GM23338 (cell line): ENCODE results near the gene GRIK2. TPM values are rescaled to one million over a fixed set of nuclear protein-coding genes. Genes with fewer than 3 reads are reported as not detected.
A peak's percentile ranks its signal among the peaks of the same experiment; 100 is the strongest.

Source experiments
- ATAC-seq: fragments of 200-7000 bp; cut with Tn5 transposase; 3 replicates; pipeline ENCODE4 v1.9.1; 2020
- DNase-seq: peaks from one replicate; pipeline ENCODE4 v3.0.0-alpha.2; 2015; ENCODE audit warnings: low spot score
- H2AFZ ChIP-seq: fragments of 200-600 bp; sonication (generic); 2 replicates; pipeline ENCODE4 v1.8.0; 2016; ENCODE audit warnings: antibody characterized with exemption, mild to moderate bottlenecking, moderate library complexity
- H3F3A ChIP-seq: fragments of 200-600 bp; sonication (generic); replicated peaks from 2 replicates; pipeline ENCODE4 v1.8.0; 2017; ENCODE audit warnings: antibody characterized with exemption, mixed run types, low read depth
- H3K27ac ChIP-seq: fragments of 200-600 bp; sonication (generic); 2 replicates; pipeline ENCODE4 v1.6.1; 2016; ENCODE audit warnings: low read depth
- H3K27me3 ChIP-seq: fragments of 200-600 bp; sonication (generic); 2 replicates; pipeline ENCODE4 v1.8.0; 2016; ENCODE audit warnings: mild to moderate bottlenecking, mixed run types, moderate library complexity; ENCODE audit not compliant: insufficient read depth
- H3K36me3 ChIP-seq: fragments of 200-600 bp; sonication (generic); 2 replicates; pipeline ENCODE4 v1.8.0; 2016; ENCODE audit warnings: mild to moderate bottlenecking; ENCODE audit not compliant: insufficient read depth
- H3K4me1 ChIP-seq: fragments of 200-600 bp; sonication (generic); 2 replicates; pipeline ENCODE4 v1.8.0; 2016; ENCODE audit warnings: mild to moderate bottlenecking, moderate library complexity; ENCODE audit not compliant: insufficient read depth
- H3K4me2 ChIP-seq: fragments of 200-600 bp; sonication (generic); 2 replicates; pipeline ENCODE4 v1.7.1; 2017; ENCODE audit warnings: mixed run types
- H3K4me3 ChIP-seq: fragments of 200-600 bp; sonication (generic); 2 replicates; pipeline ENCODE4 v1.6.1; 2016; ENCODE audit warnings: mixed run types
- H3K79me2 ChIP-seq: fragments of 200-600 bp; sonication (generic); replicated peaks from 2 replicates; pipeline ENCODE4 v1.8.0; 2017; ENCODE audit warnings: mild to moderate bottlenecking; ENCODE audit not compliant: insufficient read depth
- H3K9me2 ChIP-seq: fragments of 200-600 bp; sonication (generic); 2 replicates; pipeline ENCODE4 v1.8.0; 2017; ENCODE audit not compliant: insufficient read depth
- H4K20me1 ChIP-seq: fragments of 200-600 bp; sonication (generic); replicated peaks from 2 replicates; pipeline ENCODE4 v1.8.0; 2017; ENCODE audit warnings: mild to moderate bottlenecking; ENCODE audit not compliant: insufficient read depth
- H3K27ac Mint-ChIP-seq: 2 replicates; pipeline ENCODE4 v1.8.0; 2020; ENCODE audit warnings: inconsistent platforms, mild to moderate bottlenecking, moderate library complexity, mixed read lengths
- H3K27me3 Mint-ChIP-seq: 3 replicates; pipeline ENCODE4 v1.8.0; 2022; ENCODE audit warnings: low read depth, mild to moderate bottlenecking, moderate library complexity, mixed read lengths, inconsistent platforms; ENCODE audit not compliant: insufficient read depth, poor library complexity
- H3K36me3 Mint-ChIP-seq: 3 replicates; pipeline ENCODE4 v1.8.0; 2021; ENCODE audit warnings: low read depth, mild to moderate bottlenecking, inconsistent platforms, moderate library complexity, mixed read lengths
- H3K4me1 Mint-ChIP-seq: 3 replicates; pipeline ENCODE4 v1.8.0; 2020; ENCODE audit warnings: mild to moderate bottlenecking, inconsistent platforms, mixed read lengths
- H3K4me3 Mint-ChIP-seq: 3 replicates; pipeline ENCODE4 v1.8.0; 2021; ENCODE audit warnings: moderate library complexity, mild to moderate bottlenecking, inconsistent platforms, mixed read lengths
- H3K9me3 Mint-ChIP-seq: 3 replicates; pipeline ENCODE4 v1.8.0; 2020; ENCODE audit warnings: moderate library complexity, mild to moderate bottlenecking, inconsistent platforms, mixed read lengths
- CREB1 ChIP-seq: fragments of 250-450 bp; sonication (Bioruptor Pico); IDR thresholded peaks from 2 replicates; pipeline ENCODE4 v1.5.0; 2020; ENCODE audit warnings: low read depth, mild to moderate bottlenecking, moderate library complexity
- CTCF ChIP-seq, 2 experiments: fragments of 200-600 bp in 1 of 2; sonication (generic) in 1 of 2; conservative IDR thresholded peaks; 2 replicates each; pipeline versions ENCODE4 v1.5.1 to v1.6.1; 2016 to 2017; ENCODE audit warnings: antibody characterized with exemption in 2 of 2, low read depth in 2 of 2, mild to moderate bottlenecking in 2 of 2, moderate library complexity in 1 of 2
- ETS1 ChIP-seq: IDR thresholded peaks from 2 replicates; pipeline ENCODE4 v1.6.1; 2016; ENCODE audit warnings: antibody characterized with exemption
- EZH2 ChIP-seq: fragments of 200-600 bp; sonication (generic); IDR thresholded peaks from one replicate; pipeline ENCODE4 v1.8.0; 2017; ENCODE audit warnings: antibody characterized with exemption, mild to moderate bottlenecking, low read depth; ENCODE audit not compliant: unreplicated experiment
- EZH2phosphoT487 ChIP-seq: fragments of 200-600 bp; sonication (generic); IDR thresholded peaks from one replicate; pipeline ENCODE4 v1.8.1; 2018; ENCODE audit warnings: antibody characterized with exemption; ENCODE audit not compliant: unreplicated experiment
- JUNB ChIP-seq: IDR thresholded peaks from one replicate; pipeline ENCODE4 v1.6.1; 2016; ENCODE audit warnings: antibody characterized with exemption; ENCODE audit not compliant: unreplicated experiment
- NANOG ChIP-seq: IDR thresholded peaks from 2 replicates; pipeline ENCODE4 v1.6.1; 2016; ENCODE audit warnings: antibody characterized with exemption, borderline replicate concordance
- POLR2AphosphoS5 ChIP-seq: IDR thresholded peaks from 2 replicates; pipeline ENCODE4 v1.6.1; 2016; ENCODE audit warnings: antibody characterized with exemption, low read depth
- REST ChIP-seq: IDR thresholded peaks from one replicate; pipeline ENCODE4 v1.6.1; 2018; ENCODE audit warnings: antibody characterized with exemption; ENCODE audit not compliant: unreplicated experiment
- STAT1 ChIP-seq: IDR thresholded peaks from one replicate; pipeline ENCODE4 v1.6.1; 2016; ENCODE audit warnings: antibody characterized with exemption; ENCODE audit not compliant: unreplicated experiment
- ZNF114 ChIP-seq: fragments of 250-450 bp; sonication (Bioruptor Pico); IDR thresholded peaks from 2 replicates; pipeline ENCODE4 v1.5.0; 2020; ENCODE audit warnings: mild to moderate bottlenecking, moderate library complexity
- ZNF331 ChIP-seq: fragments of 250-450 bp; sonication (Bioruptor Pico); IDR thresholded peaks from 2 replicates; pipeline ENCODE4 v1.5.0; 2020; ENCODE audit warnings: low read depth, mild to moderate bottlenecking, moderate library complexity
- polyA plus RNA-seq: library from polyadenylated mRNA; unstranded; fragments of >200 nt; fragmentation: Nextera tagmentation; extraction: Ambion mirVana; gene quantifications from 2 replicates; pipeline ENCODE4 v1.2.1, GENCODE V29; 2016
- total RNA-seq: library from RNA; depleted of rRNA; stranded (reverse); fragments of >200 nt; shearing (Covaris generic); gene quantifications from 2 replicates; pipeline ENCODE4 v1.2.3, GENCODE V29; 2014

GRIK2 gene
- total and polyA plus RNA-seq, 2 experiments from 2014 or later = 0.73 to 3.0 TPM

- TF ChIP-seq CTCF (conservative IDR thresholded peaks at IDR 0.05; ENCODE audit: low read depth in 2 of 2) (no peak), ETS1 (no peak), JUNB (no peak), NANOG (no peak), EZH2 (no peak), REST (no peak), CREB1 (CRISPR knock-in tag) (no peak), STAT1 (no peak), ZNF331 (no peak), POLR2AphosphoS5 (no peak), EZH2phosphoT487 (no peak), ZNF114 (no peak)
Observed at GRCh38 chr6:101434601-101435000, 41.1 kb downstream of the GRIK2 start (continued).

- ATAC-seq = no peak
- no peak for DNase-seq
- peak overlapping the region; percentile 70; the same call in 1 of the 2 replicates for H2AFZ ChIP-seq
- no peaks in the 10 kb centered on the region for H3K27me3 ChIP-seq
- H3K4me1 Mint-ChIP-seq = peaks cover 4% of the 10 kb centered on the region
- no peaks in the 10 kb centered on the region for H3K9me3 Mint-ChIP-seq
- no peaks in the 10 kb centered on the region for H4K20me1 ChIP-seq
- no peak overlapping the region for H3K27ac ChIP-seq
- no peak overlapping the region for H3K4me2 ChIP-seq
- no peaks in the 10 kb centered on the region for H3K4me1 ChIP-seq
- H3K36me3 Mint-ChIP-seq = peaks cover 3% of the 10 kb centered on the region; the same call in 1 of the 3 replicates
- TF ChIP-seq NANOG = no peak
- no peak for TF ChIP-seq REST
- TF ChIP-seq ETS1 = no peak
- TF ChIP-seq EZH2 = no peak
- no peak for TF ChIP-seq ZNF331
- TF ChIP-seq POLR2AphosphoS5 = no peak
- TF ChIP-seq CREB1 (CRISPR knock-in tag) = no peak
- H3K9me2 ChIP-seq = peaks cover 13% of the 10 kb centered on the region
- H3F3A ChIP-seq = no peaks in the 10 kb centered on the region
- no peak overlapping the region for H3K4me3 ChIP-seq
- no peaks in the 10 kb centered on the region for H3K27me3 Mint-ChIP-seq
- H3K4me3 Mint-ChIP-seq = no peak overlapping the region
- no peak overlapping the region; the same call in 1 of the 2 replicates for H3K27ac Mint-ChIP-seq
- H3K79me2 ChIP-seq = no peaks in the 10 kb centered on the region
- no peaks in the 10 kb centered on the region for H3K36me3 ChIP-seq
Observed at GRCh38 chr6:101435038-101435437, 41.5 kb downstream of the GRIK2 start.
